WTC11 (cell line): ENCODE results near the gene GNG3. TPM values are rescaled to one million over a fixed set of nuclear protein-coding genes. Genes with fewer than 3 reads are reported as not detected.

Experiments used
- ATAC-seq: fragments of 200-7000 bp; cut with Tn5 transposase; 2 replicates; pipeline ENCODE4 v1.10.0; 2021; ENCODE audit warnings: mild to moderate bottlenecking, moderate library complexity
- CTCF ChIA-PET: fragments of 300-600 bp; sonication (Branson Sonifier 250); formaldehyde crosslinking; loops from one replicate; lab custom pipeline; 2021; ENCODE audit warnings: antibody characterized with exemption; lab: Charles Lee
- POLR2A ChIA-PET: fragments of 350-600 bp; sonication (Branson Sonifier 250); formaldehyde crosslinking; loops from one replicate; lab custom pipeline; 2021; ENCODE audit warnings: antibody characterized with exemption; lab: Charles Lee
- DNase-seq: peaks from one replicate; pipeline ENCODE4 v3.0.0; 2021; ENCODE audit warnings: low spot score
- H3K27ac Mint-ChIP-seq: 2 replicates; pipeline ENCODE4 v1.8.0; 2021; ENCODE audit warnings: mixed read lengths
- H3K27me3 Mint-ChIP-seq: 2 replicates; pipeline ENCODE4 v1.8.0; 2021; ENCODE audit warnings: low read depth, mild to moderate bottlenecking, moderate library complexity, mixed read lengths
- H3K36me3 Mint-ChIP-seq: 2 replicates; pipeline ENCODE4 v1.8.0; 2021; ENCODE audit warnings: mixed read lengths
- H3K4me1 Mint-ChIP-seq: 2 replicates; pipeline ENCODE4 v1.8.0; 2022; ENCODE audit warnings: mixed read lengths
- H3K4me3 Mint-ChIP-seq: 2 replicates; pipeline ENCODE4 v1.8.0; 2021; ENCODE audit warnings: mild to moderate bottlenecking, moderate library complexity, mixed read lengths
- H3K9me3 Mint-ChIP-seq: 2 replicates; pipeline ENCODE4 v1.8.0; 2021; ENCODE audit warnings: mixed read lengths
- CBFB ChIP-seq: sonication (generic); formaldehyde crosslinking; IDR thresholded peaks from 2 replicates; pipeline ENCODE4 v1.8.1; 2022; ENCODE audit warnings: mild to moderate bottlenecking, low read depth, missing genetic modification reagents
- E2F4 ChIP-seq: sonication (generic); formaldehyde crosslinking; IDR thresholded peaks from 2 replicates; pipeline ENCODE4 v1.8.1; 2022; ENCODE audit warnings: low read depth, mild to moderate bottlenecking, moderate library complexity, missing genetic modification reagents, borderline replicate concordance
- ERG ChIP-seq: fragments of 250-450 bp; sonication (Bioruptor Pico); IDR thresholded peaks from 2 replicates; pipeline ENCODE4 v1.8.0; 2021; ENCODE audit warnings: mild to moderate bottlenecking
- ESRRA ChIP-seq: sonication (generic); formaldehyde crosslinking; IDR thresholded peaks from 2 replicates; pipeline ENCODE4 v1.8.1; 2022; ENCODE audit warnings: mild to moderate bottlenecking, missing genetic modification reagents, borderline replicate concordance
- GTF2I ChIP-seq: fragments of 250-450 bp; sonication (Bioruptor Pico); conservative IDR thresholded peaks from 2 replicates; pipeline ENCODE4 v1.4.0; 2021; ENCODE audit warnings: mild to moderate bottlenecking
- HMGXB4 ChIP-seq: sonication (generic); formaldehyde crosslinking; IDR thresholded peaks from 2 replicates; pipeline ENCODE4 v1.8.1; 2023; ENCODE audit warnings: mild to moderate bottlenecking, moderate library complexity, missing genetic modification reagents
- JAZF1 ChIP-seq: fragments of 250-450 bp; sonication (Bioruptor Pico); IDR thresholded peaks from 2 replicates; pipeline ENCODE4 v1.9.0; 2021; ENCODE audit warnings: moderate library complexity, mild to moderate bottlenecking, inconsistent platforms
- MAX ChIP-seq: sonication (generic); formaldehyde crosslinking; IDR thresholded peaks from 2 replicates; pipeline ENCODE4 v1.8.0; 2022; ENCODE audit warnings: mild to moderate bottlenecking, missing genetic modification reagents
- NR1H2 ChIP-seq: sonication (generic); formaldehyde crosslinking; IDR thresholded peaks from 2 replicates; pipeline ENCODE4 v1.9.0; 2021; ENCODE audit warnings: mild to moderate bottlenecking, moderate library complexity, missing genetic modification reagents
- PRDM15 ChIP-seq: sonication (generic); formaldehyde crosslinking; IDR thresholded peaks from 2 replicates; pipeline ENCODE4 v1.8.0; 2022; ENCODE audit warnings: missing genetic modification reagents
- SMAD4 ChIP-seq: sonication (generic); formaldehyde crosslinking; IDR thresholded peaks from 2 replicates; pipeline ENCODE4 v1.8.0; 2022; ENCODE audit warnings: mild to moderate bottlenecking, missing genetic modification reagents
- TCF7 ChIP-seq: sonication (generic); formaldehyde crosslinking; IDR thresholded peaks from 2 replicates; pipeline ENCODE4 v1.8.0; 2022; ENCODE audit warnings: mild to moderate bottlenecking, low read depth, missing genetic modification reagents, moderate library complexity
- USF2 ChIP-seq: sonication (generic); formaldehyde crosslinking; IDR thresholded peaks from 2 replicates; pipeline ENCODE4 v1.8.1; 2023; ENCODE audit warnings: mild to moderate bottlenecking, missing genetic modification reagents, moderate library complexity
- ZBTB43 ChIP-seq: sonication (generic); formaldehyde crosslinking; IDR thresholded peaks from 2 replicates; pipeline ENCODE4 v1.8.1; 2023; ENCODE audit warnings: mild to moderate bottlenecking, missing genetic modification reagents
- ZNF121 ChIP-seq: sonication (generic); formaldehyde crosslinking; IDR thresholded peaks from 2 replicates; pipeline ENCODE4 v1.8.0; 2023; ENCODE audit warnings: missing genetic modification reagents
- ZNF138 ChIP-seq: sonication (generic); formaldehyde crosslinking; conservative IDR thresholded peaks from 2 replicates; pipeline ENCODE4 v1.8.1; 2022; ENCODE audit warnings: mild to moderate bottlenecking, moderate library complexity, missing genetic modification reagents
- ZNF416 ChIP-seq: fragments of 250-450 bp; sonication (Bioruptor Pico); IDR thresholded peaks from 2 replicates; pipeline ENCODE4 v1.9.0; 2021; ENCODE audit warnings: mild to moderate bottlenecking, inconsistent platforms
- ZNF423 ChIP-seq: fragments of 250-450 bp; sonication (Bioruptor Pico); IDR thresholded peaks from 2 replicates; pipeline ENCODE4 v2.1.2; 2022; ENCODE audit warnings: mild to moderate bottlenecking, moderate library complexity
- ZNF532 ChIP-seq: fragments of 250-450 bp; sonication (Bioruptor Pico); IDR thresholded peaks from 2 replicates; pipeline ENCODE4 v1.9.0; 2021; ENCODE audit warnings: mild to moderate bottlenecking, borderline replicate concordance
- total RNA-seq: library from RNA; stranded (reverse); gene quantifications from 3 replicates; pipeline ENCODE4 v1.2.3, GENCODE V29; 2021

The GNG3 gene
- total RNA-seq, 1 experiment from 2014 or later, result 6.0 TPM

GRCh38 chr11:62665075-62665598, 42.3 kb upstream of the GNG3 start, which contains the start of the genes C11orf98 and CSKMT (continued):
- TF ChIP-seq USF2 (CRISPR knock-in tag) (no peak), CBFB (no peak)

- CTCF ChIA-PET, result interaction anchor here (0.6 to 2.2 kb wide), 15 partner anchors 11 to 325 kb away, joined by 3 to 10 read pairs (median 5); partner anchors contain the start of genes EML3, GANAB, INTS5 and TAF6L
- no peak for ATAC-seq
- peaks cover 30% of the 10 kb centered on the region for H3K36me3 Mint-ChIP-seq
- peaks cover 20% of the 10 kb centered on the region for H3K4me1 Mint-ChIP-seq
- H3K27me3 Mint-ChIP-seq, result no peaks in the 10 kb centered on the region
- no peaks in the 10 kb centered on the region for H3K9me3 Mint-ChIP-seq
- H3K27ac Mint-ChIP-seq, result peak overlapping the region; percentile 95
- H3K4me3 Mint-ChIP-seq, result peak overlapping the region; percentile 97
- POLR2A ChIA-PET, result interaction anchor here (0.5 to 3.2 kb wide), 34 partner anchors 9 to 417 kb away, joined by 3 to 42 read pairs (median 7); partner anchors contain the start of genes B3GAT3, BSCL2, EEF1G and GANAB
- peak; percentile 31 for DNase-seq
- peak; percentile 43; the same call in 1 of the 2 replicates for TF ChIP-seq ZNF416 (CRISPR knock-in tag)
- TF ChIP-seq ZNF423 (CRISPR knock-in tag), result no peak
- peak; percentile 85 for TF ChIP-seq ZNF121 (CRISPR knock-in tag)
- no peak for TF ChIP-seq NR1H2 (CRISPR knock-in tag)
- peak; percentile 10; the same call in 1 of the 2 replicates for TF ChIP-seq SMAD4
- TF ChIP-seq ERG (CRISPR knock-in tag), result peak; percentile 60; the same call in 1 of the 2 replicates
- TF ChIP-seq ESRRA (CRISPR knock-in tag), result no peak
- no peak for TF ChIP-seq TCF7
- TF ChIP-seq JAZF1 (CRISPR knock-in tag), result no peak
- TF ChIP-seq ZNF532, result no peak
- 0 out of 2 replicates have a peak, but pooled peaks have one; percentile 12 for TF ChIP-seq HMGXB4 (CRISPR knock-in tag)
- no peak for TF ChIP-seq E2F4 (CRISPR knock-in tag)
- TF ChIP-seq ZNF138 (CRISPR knock-in tag), result no peak
- TF ChIP-seq ZBTB43 (CRISPR knock-in tag), result no peak
- 0 out of 2 replicates have a peak, but pooled peaks have one; percentile 8 for TF ChIP-seq GTF2I (CRISPR knock-in tag)
- no peak for TF ChIP-seq PRDM15 (CRISPR knock-in tag)
- 0 out of 2 replicates have a peak, but pooled peaks have one; percentile 17 for TF ChIP-seq MAX (CRISPR knock-in tag)
Measured at GRCh38 chr11:62665599-62666258, 41.7 kb upstream of the GNG3 start.
